Measurements from ENCODE around the gene CNRIP1.
"Not testable (repeated sequence)": the region's sequence is repeated elsewhere in the genome, so short reads cannot be mapped to it uniquely, and the experiment has no call there.

The CNRIP1 gene

DNA sequence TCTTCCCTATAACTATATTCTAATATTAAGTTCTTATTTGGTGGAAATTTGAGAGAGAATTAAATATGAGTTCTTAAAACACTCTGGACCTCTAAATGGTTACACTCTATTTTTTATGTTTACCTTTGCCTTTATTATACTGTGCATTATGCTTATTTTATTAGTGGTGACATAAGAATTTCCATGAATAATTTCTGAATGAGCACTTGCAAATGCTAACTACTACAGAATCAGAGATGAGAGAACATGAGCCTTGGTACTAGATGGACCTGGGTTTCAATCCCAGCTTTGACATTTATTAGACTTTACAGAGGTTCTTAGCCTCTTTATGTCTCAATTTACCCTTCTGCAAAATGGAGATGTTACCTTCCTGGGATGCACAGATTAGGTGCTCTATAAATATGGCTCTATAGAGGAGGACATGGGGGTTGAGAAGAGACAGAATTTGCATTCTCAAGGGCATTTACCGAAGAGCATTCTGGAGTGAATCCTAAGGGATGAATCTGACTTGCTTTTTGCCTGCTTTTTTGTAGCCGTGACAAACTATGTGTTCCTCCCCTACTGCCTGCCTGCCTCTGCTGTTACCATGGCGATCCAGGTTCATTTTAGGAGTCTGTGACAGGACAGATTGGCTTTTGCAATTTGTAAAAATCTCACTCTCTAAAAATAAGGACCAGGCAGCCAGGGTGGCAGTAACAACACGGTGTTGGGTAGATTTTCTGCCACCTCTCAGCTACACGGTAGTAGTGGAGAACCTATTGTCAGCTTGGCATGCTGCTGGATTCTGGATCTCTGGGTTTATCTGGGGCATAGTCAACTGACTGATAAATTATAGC, 20.7 kb upstream of the CNRIP1 start:
- no peak for DNase-seq

DNA sequence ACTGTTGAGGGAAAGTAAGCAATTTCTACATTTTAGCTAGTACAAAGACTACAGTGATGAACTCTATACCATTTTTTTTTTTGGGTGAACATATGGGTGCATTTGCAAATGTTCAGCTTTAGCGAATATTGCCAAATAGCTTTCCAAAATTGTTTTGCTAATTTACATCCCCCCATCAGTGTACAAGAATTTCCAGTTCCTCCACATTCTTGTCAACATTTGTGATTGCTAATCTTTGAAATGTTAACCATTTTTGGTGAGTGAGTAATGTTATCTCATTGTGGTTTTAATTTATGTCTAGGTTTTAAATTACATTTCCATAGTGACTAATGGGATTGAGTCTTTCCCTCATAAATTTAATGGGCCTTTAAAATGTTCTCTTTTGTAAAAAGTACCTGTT, 16.4 kb upstream of the CNRIP1 start:
- DNase-seq, result no peak

DNA sequence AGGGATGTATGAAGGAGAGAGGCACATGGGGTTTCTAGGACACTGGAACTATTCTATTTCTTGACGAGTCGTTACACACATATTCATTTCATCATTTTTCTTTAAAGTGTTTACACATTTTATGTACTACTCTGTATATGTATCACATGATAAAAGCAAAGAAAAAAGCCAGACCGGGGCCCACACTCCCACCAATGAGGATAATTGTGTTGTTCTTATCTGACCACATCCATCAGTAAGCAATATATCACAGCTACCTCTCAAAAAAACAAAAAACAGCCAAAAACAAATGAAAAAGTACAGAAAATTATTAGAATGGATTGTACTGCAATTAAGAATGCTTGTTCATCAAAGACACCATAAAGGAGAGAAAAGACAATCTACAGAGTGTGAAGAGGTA, 14.2 kb upstream of the CNRIP1 start:
- no peak for DNase-seq

DNA sequence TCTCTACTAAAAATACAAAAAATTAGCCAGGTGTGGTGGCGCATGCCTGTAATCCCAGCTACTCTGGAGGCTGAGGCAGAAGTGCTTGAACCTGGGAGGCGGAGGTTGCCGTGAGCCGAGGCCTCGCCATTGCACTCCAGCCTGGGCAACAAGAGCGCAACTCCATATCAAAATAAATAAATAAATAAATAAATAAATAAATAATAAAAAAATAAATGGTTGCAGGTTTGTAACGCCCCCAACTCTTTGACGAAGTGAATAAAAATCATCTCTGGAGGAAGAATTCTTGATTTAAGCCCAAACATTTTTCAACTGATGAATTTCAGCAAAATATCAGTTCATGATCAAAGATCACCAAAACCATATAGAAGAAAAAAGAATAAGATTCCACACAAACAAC, 13.3 kb upstream of the CNRIP1 start:
- no peak for DNase-seq

DNA sequence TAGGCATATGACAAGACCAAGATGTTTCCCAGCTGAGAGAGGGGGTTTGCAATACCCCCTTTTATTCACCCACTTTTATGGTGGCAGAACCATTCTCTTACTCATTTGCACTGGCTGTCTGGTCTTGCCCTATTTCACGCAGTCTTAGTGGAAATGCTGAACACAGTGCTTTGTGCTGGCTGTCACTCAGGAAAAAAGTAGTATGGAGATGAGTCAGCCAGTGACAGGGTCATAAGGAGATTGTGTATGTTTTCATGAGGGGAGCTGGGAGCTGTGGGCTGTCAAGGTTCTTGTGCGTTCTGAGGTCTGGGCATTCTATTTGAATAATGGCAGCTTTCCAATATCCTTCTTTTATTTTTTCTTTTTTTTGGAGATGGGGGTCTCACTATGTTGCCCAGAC, 10.9 kb upstream of the CNRIP1 start:
- DNase-seq, result no peak

DNA sequence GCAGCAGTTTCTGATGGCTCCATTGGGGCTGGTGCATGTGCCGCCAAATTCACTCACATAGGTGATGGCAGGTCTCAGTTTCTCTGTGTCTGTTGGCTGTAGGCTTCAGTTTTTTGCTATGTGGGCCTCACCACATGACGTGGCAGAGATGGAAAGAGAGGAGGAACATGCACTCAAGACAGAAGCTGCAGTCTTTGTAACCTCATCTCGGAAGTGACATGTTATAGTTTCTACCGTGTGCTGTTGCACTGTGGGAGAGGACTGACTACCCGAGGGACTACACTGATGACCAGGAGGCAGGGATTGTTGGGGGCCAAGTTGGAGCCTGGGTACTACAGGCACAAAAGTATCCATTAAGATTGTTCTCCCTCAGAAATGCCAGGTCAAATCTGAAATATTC, 9.2 kb upstream of the CNRIP1 start:
- no peak for DNase-seq

DNA sequence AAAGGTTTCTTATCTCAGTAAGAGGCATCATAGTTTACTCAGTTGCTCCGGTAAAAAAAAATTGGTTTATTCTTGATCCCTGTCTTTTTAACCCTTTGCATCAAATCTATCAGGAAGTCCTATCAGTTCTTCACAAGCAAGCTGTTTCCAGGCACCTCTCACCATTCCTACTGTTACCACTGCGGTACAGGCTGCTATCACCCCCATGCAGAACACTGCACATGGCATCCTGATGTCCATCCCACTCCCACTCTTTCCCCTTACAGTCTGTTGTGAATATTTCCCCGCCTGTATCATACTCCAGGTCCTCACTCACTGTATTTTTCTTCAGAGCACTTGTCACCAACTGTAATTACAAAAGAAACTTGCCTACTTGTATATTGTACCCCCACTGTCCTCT, 5.3 kb upstream of the CNRIP1 start:
- DNase-seq, result no peak

DNA sequence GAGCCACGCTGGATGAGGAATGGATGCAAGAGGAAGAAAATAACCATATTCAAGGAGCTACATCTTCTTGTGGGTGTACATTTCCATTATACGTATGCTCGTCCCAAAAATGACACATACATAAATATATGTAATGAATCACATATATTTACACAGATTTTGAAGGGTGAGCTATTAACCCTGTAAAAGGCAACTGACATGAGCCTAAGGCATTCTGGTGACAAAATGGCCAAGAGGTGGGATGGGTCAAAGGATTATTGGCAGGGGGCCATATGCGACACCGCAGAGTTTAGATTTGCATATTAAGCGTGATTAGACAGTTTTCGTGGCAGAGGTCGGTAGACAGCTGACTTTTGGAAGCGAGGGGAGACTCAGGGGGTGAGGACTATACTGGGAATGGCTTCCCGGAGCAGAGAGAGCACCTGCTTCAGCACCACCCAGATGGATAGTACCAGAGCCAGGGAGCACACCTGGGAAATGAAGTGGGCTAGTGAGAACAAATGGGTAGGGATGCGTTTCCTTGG, 431 bp upstream of the CNRIP1 start:
- DNase-seq, result peak; percentile 52 to 73

DNA sequence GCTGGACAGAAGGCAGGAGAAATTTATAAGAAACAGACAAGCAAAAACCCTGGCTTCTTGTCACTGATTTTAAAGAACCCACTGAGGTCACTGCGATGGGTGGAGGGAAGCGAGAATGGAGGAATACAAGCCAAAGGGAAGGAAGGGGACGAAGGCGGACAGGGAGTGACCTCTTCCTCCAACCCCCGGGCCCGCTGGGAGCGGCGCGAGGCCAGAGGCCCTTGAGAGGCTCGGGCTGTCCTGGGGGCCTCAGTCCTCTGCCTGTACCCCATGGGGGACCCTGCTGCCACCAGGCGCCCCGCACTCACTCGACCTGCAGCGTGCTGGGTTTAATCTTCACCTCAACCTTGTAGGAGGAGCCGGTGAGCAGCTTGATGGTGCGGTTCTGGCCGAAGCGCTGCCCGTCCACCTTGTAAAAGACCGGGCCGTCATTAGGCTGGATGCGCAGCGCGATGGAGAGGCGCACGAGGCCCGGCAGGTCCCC, 793 bp downstream of the CNRIP1 start:
- no peak for DNase-seq

DNA sequence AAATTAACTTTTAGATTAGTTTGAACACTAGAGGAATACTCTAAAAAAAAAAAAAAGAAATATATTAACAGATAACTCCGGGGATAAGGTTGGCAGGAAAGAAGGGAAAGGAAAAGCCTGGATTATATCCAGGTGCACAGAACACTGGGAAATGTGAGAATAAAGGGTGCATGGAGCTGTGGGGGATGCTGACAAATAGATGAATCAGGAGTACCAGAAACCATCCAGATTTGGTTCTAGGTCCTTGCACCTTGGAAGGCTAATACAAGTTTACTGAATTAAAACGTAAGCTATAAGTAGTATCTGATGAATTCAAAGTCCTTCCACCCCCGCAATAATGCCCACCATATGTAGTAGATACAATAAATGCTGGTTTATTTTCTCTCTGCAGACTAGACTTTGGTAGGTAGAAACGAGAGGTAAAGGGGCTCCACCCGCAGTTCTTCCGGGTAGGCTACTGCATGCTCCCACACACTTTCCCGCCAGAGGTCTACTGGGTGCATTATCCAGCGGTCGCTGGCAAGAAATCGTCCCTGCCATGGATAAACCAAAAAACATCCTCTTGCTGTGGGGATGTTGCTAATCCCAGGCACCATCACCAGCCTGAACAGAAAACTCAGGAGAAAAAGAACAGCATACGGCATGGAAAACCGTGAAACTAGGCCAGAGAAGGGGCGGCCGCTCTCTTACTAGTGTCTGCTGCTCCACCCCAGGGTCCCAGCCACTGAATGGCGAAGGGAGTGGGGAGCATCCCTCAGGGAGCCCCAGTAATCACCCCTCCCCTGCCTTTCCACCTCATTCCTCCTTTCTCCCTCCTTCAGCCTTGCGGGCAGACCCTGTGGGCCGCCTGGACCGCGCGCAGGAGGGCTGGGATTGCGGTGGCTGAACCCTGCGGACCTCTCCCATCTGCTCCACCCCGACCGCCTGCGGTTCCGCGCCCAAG, 1.5 kb downstream of the CNRIP1 start:
- peak in 1 of 2 experiments; percentile 34 for DNase-seq

DNA sequence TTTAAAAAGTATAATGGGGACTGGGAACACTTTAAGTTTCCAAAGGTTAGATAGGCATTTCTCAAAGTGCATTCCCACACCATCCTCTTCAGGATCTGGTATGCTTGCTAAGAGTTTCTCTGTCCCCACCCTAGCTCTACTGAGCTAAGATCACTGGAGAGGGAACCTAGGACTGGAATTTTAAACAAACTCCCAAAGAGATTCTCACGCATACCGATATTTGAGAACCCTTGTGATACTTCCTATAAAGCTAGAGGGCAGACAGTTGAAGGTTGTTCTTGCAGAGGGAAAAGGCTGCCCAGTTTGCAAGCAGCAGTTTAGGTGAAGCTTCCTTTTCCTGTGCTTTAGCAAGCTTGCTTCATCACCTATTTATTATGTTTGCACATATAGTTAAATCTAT, 3.6 kb downstream of the CNRIP1 start:
- no peak for DNase-seq

DNA sequence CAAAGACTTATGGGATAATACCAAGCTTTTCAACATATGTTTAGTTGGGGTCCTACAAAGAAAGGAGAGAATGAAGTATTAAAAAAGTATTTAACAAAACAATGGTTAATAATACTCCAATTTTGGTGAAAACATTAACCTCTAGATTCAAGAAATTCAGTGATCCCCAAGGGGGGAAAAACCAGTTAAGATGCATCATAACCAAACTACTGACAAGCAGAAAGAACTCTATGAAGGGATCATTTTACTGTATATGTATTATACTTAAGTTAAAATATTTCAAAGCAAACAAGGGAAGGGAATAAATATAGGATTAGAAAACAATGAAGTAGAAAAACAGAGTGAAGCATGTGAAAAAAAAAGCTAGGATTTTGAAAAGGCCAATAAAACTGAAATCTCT, 8.7 kb downstream of the CNRIP1 start:
- no peak for DNase-seq

DNA sequence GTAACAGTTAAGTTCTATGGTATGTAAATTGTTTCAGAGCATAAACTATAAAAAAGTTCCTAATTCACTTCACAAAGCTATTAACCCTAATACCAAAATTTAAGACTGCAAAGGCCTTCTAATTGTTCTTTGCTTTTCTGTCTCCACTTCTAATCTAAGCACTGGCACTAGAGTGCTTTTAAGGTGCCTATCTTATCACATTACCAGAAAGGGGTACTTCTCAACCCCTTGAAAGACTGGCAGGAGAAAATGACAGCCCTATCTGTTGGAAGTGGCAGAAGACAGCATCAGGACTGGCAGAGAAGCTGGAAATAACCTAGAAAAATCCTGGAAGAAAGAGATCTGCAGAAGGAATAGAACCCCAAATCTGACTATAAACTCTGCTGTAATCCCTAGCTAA, 10.3 kb downstream of the CNRIP1 start:
- no peak for DNase-seq

DNA sequence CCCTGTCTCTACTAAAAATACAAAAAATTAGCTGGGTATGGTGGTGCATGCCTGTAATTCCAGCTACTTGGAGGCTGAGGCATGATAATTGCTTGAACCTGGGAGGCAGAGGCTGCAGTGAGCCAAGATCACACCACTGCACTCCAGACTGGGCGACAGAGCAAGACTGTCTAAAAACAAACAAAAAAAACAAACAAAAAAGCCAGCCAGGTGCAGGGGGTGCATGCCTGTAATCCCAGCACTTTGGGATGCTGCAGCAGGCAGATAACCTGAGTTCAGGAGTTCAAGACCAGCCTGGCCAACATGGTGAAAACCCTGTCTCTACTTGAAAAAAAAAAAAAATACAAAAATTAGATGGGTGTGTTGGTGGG, 15.9 kb downstream of the CNRIP1 start:
- DNase-seq, result not testable (repeated sequence)

DNA sequence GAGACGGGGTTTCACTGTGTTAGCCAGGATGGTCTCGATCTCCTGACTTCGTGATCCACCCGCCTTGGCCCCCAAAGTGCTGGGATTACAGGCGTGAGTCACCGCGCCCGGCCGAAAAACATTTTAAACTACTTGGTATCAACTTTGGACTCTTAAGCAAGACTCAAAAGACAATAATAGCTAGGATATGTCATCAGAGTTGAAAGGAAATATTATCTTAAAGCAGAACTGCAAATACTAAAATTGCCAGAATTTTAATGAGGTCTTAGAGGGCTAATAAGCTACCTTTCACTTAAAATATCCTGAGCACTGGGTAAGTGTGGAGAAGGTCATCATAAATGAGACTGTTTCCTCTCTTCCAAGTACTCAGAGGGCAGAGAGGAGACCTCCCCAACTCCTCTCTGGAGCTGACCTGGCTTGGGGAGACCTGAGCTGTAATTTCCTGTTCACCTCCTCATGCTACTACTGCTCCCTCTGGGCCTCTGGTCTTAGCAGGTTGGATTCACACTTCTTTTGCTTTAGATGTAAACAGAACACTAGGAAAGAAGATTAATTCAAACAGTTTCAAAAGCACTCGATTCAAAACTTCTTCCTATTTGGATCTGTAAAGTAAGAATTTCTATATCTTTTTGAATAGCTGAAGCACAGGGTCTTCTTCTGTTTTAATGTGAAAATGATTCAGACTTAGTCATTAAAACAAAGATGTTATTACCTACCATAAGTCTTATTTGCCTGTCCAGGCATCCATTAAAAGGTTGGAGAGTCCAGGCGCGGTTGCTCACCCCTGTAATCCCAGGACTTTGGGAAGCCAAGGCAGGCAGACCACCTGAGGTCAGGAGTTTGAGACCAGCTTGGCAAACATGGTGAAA, 16.5 kb downstream of the CNRIP1 start:
- no peak for DNase-seq

DNA sequence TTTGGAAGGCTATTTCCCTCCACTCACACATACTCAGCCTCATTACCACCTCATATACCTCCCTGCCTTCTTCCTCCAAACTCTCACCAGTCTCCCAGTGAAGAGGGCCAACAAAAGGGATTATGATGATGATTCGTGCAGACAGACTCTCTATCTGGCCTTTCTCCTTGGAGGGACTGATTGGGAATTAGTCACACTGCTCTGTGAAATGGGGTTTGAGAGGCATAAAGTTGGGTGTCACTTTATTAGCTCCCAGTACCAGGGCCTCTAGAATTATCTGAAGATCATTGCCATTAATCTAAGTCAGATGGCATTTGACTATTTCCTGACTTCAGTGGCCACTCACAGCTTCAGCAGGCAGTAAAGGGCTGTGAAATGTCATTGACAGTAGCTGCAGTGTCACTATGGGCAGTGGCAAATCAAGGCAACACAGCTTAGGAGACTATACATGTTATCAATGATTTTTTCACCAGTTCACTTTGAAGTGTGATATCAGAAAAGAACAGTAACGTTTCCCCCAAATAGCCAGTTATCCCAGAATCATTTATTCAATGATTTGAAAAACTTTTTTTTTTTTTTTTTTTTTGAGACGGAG, 17.4 kb downstream of the CNRIP1 start:
- no peak for DNase-seq

DNA sequence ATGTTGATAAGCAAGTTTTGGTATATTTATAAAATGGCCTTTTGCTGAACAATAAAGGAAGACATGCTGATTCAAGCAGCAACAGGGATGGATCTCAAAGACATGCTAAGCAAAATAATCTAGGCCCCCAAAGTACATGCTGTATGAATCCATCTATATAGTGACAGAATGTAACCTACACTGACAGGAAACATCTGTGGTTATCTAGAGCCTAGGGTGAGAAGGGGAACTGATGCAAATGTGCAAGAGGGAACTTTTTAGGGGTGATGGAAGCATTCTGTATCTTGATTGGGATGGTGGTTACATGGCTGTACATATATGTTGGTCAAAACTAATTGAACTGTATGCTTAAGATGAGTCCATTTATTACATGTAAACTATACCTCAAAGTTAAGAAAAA, 24.2 kb downstream of the CNRIP1 start:
- no peak for DNase-seq

DNA sequence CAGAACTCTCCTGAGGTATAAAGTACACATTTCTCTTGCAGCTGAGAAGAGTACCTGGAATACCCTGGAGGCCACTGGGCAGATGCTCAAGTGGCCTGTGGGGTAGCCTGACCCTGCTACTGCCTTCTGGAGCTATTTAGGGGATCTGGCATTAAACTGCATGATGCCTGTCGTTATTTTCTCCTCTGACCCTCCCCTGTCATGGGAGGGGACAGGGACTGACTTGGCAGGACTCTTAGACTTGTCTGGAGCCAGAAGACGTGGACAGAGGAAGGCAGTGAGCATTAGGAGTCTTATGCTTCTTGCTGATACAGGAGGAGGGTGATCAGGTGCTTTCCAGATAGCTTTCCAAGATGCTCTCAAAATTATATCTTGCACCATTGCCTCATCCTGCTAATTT, 24.8 kb downstream of the CNRIP1 start:
- no peak for DNase-seq

DNA sequence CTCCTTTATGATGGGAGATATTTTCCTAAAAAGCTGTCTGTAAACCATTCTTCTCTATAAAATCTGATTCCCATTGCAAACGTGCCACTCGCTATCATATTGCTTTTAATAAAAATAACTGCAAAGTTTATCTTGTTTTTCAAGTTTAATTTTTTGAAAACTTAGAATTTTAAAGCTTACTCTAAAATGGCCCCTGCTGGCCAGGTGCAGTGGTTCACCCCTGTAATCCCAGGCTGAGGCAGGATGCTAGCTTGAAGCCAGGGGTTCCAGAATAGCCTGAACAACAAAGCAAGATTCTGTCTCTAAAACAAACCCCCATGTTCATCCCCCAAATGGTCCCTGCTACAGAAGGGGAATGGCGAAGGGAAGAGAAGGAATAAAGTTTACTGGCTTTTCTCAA, 25.6 kb downstream of the CNRIP1 start:
- no peak for DNase-seq

DNA sequence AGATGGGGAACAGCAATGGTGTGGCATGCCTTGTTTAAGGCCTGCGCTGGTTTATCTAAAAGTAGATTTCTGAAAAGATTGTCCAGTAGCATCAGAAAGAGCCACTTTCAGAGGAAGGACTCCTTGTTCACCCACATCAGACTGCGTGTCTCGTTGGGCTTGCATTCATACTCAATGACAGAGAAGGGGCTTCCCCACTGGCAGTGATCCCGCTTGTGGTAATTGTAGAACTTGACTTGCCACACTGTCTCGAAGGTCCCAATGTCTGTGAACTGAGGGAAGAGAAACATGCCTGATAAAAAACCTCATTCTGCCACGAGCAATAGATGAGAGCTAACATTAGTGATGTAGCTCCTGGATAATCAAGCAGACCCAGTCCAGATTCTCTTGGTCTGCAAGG, 26.0 kb downstream of the CNRIP1 start:
- no peak for DNase-seq

DNA sequence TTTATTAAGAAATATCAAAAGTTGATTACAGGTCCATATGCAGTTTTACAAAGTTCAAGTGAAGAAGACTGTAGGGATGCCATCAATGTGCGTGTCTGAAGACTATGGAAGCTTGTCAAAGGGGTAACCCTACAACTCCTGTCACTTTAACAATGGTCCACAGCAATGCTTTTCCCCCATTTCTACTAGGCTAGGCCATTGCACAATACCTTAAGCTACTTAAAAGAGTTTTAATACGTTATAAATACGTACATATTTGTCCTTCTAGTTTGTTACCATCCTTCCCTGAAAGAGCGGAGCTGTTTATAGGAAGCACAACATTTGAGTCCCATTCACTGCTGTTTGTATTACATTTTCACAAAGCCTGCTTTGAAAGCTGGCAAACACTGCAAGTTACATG, 26.7 kb downstream of the CNRIP1 start:
- no peak for DNase-seq

DNA sequence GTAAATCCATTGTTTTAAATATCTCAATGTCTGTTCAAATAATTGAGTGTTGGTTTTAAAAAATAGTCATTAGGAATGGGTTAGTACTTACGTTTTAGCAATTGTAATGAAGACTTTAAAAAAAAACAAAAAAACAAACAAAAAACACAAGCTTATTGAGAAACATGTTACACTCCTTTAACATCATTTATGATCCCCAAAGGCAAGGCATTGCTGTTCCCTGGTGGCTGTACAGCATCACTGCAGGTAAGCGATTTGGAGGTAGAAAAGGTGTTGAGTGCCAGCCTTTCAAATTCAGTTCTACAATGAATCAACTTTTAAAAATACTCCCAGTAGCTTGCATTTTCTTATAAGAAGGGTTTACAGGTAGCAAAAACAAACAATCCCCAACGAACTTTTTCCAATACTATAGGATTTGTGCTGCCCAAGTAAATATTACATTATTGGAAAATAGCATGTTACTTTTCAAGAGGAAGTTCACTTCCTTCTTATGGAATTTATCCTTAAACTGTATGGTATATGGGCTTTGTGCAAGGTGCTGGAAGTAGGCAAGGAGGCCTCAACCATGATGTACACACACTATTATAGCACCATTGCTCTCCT, 27.5 kb downstream of the CNRIP1 start:
- peak in 1 of 2 experiments; percentile 38 for DNase-seq

Measured in NCI-H2081 (cell line).